NCI-H82 treated with DMSO at 0.1 percent for 48 hours (cell line): ENCODE data around the gene WRAP73.

Experiments used
- DNase-seq: peaks from one replicate; lab custom pipeline; 2025; ENCODE audit not compliant: unreplicated experiment; lab: John Stamatoyannopoulos, UW

Gene WRAP73

DNA sequence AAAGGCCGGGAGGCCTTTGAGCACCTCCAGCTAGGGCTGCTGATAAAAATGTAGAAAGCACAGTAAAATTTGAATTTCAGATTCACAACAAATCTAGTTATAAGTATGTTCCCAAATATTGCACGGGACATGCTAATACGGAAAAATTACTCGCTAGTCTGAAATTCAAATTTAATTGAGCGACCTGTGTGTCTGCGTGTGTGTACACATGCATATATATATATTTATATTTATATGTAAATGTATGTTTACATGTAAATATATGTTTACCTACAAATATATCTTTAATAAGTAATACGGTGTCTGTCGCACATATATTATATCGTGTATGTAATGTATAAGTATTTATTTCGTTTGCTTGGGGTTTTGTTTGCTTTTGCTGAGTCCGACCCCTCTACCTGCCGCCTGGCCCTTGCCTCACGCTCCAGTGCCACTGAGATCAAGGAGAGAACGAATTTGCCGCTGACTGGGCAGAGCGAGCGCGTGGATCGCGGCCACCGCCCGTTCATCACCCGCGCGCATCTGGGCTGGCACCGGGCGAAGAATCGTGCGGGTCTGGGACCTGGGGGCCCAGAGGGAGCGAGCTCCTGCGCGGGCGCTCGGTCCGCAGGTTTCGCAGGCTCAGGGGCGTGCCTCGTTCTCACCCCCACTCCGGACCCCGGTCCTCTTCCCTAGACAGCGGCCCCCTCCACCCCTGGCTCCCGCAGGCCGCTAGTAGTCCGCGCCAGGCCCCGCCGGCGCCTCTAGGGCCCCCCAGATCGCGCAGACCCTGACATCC, 534 bp upstream of the WRAP73 start:
- DNase-seq, result no peak

DNA sequence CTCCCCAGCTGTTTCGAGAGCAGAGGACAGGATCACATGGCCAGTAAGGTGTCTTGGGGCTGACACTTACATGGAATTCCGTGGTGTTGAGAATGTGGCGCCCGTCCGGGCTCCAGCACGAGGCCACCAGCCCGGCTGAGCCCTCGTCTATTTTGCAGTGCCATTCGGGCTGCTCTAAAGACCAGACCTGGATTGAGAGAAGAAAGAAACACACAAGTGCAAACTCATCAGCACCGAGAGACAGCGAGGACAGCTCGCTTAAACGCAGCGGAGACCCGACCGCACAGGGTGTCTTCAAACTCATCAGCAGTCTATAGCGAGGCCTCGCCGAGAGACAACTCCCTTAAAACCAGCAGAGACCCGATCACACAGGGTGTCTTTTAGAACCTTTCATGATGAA, 3.3 kb downstream of the WRAP73 start:
- no peak for DNase-seq

DNA sequence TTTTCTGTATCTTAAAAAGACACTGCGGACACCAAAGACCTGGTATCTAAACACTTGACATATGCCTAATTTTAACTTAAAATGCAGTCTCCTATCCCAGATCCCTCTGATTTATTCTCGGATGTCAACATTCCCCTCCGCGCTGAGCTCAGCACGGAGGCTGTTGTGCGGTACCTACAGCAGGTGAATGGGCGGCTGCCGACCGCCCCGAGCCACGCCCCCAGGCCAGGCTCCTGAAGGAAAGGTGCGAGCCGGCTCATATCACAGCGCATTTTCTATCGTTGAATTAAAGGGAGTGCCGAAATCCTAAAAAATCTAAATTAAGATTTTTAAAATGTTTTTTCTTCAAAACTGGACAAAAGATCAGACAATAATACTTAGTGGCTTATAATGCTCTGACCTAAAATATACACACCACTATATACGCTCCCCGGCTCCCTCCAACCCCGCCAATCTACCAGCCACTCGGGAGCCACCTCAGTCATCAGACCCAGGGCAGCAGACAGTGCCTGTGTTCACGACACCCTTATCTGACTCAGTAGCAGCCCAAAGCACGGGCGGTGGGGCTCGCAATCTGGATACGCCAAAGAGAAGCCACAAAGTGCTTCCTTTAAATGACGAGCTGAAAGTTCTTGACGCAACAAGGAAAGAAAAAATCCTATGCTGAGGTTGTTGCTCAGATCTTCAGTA, 4.1 kb downstream of the WRAP73 start:
- no peak for DNase-seq

DNA sequence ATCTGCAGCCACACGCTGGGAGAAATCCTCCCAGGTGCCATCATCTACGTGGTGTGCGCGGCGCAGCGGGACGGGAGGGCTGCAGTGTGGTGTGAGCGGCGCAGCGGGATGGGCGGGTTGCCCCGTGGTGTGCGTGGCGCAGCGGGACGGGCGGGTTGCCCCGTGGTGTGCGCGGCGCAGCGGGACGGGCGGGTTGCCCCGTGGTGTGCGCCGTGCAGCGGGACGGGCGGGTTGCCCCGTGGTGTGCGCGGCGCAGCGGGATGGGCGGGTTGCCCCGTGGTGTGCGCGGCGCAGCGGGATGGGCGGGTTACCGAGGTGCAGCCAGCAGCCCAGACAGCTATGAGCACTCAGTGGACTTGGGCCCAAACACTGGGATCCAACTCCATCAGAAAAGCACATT, 4.7 kb downstream of the WRAP73 start:
- DNase-seq, result no peak

DNA sequence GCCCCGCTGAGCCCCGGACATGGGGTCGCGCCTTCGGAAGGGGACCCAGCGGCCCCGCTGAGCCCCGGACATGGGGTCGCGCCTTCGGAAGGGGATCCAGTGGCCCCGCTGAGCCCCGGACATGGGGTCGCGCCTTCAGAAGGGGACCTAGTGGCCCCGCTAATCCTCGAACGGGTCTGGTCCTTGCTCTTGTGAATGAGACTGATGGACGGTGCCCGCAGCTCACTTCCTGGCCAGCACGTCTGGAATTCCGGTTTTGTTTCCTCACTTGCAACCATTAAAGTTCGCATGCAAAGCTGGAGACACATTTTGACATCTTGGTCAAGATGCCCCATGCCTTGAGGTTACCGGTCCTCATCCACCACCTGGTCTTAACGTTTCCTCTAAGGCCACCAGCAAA, 5.6 kb downstream of the WRAP73 start:
- DNase-seq, result no peak

DNA sequence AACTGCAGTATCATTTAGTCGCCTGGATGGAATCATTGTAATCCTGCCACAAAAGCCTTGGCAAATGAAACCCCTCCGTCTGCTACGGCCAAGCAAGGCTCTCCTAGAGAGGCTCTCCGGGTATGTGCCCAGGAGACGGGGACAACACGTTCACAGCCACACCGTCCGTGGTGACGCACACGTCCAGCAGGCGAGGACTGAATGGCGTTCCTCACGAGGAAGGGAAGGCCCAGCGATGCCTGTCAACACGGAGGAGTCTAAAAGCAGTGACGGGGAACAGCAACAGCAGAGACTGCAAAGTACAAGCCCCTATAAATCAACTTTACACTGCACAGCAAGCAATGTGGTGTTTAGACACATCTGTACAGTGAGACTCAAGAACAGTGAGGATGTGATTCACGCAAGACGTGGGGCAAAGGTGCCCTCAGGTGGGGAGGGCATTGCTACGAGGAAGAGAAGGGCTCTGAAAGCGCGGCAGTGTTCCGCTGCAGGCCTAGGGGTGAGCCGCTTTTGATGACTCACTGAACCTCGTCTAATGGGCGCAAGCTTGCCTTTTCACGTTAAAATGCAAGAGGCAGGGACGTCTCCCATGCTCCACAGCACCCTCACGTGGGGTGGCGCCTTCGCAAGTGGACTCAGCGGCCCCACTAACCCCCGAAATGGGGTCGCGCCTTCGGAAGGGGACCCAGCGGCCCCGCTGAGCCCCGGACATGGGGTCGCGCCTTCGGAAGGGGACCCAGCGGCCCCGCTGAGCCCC, 6.8 kb downstream of the WRAP73 start:
- no peak for DNase-seq

DNA sequence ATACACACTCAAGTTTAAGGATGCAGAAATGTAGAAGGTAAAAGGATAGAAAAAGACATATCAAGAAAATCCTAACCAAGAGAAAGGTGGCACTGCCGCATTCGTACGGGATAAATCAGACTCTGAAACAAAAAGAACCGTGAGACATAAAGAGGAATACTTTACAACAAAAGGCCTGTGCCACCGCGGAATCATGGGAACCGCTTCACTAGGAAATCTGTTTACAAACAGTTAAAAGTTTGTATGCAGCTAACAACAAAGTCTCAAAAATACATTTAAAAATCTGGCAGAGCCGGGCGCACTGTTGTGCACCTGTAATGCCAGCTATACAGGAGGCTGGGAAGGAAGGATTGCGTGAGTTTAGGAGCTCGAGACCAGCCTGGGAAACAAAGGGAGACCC, 8.1 kb downstream of the WRAP73 start:
- no peak for DNase-seq

DNA sequence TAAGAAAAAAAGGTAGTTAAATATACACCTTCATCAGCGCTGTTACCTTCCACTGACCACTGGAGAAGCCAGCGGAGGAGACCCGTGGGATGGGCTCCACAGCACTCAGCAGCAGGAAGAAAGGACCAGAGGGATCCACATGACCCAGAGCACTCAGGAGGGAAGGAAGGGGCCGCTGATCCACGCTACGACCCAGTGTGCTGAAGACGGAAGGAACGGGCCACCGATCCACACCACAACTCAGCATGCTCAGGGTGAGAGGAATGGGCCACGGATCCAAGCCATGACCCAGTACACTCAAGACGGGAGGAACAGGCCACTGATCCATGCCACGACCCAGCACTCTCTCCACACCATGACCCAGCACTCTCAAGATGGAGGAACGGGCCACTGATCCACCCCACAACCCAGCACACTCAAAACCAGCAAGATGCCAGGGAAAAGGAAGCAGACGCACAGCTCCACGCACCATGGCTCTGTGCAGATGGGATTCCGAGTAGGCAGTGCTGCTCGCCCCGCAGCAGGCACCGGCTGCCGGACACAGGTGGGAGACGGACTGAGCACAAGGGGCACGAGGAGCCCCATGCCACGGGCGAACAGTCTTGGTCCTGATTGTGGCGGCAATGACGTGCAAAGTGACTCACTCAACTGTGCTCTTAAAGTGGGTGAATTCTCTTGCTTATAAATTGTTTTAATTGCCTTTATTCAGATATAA, 8.7 kb downstream of the WRAP73 start:
- DNase-seq, result no peak

DNA sequence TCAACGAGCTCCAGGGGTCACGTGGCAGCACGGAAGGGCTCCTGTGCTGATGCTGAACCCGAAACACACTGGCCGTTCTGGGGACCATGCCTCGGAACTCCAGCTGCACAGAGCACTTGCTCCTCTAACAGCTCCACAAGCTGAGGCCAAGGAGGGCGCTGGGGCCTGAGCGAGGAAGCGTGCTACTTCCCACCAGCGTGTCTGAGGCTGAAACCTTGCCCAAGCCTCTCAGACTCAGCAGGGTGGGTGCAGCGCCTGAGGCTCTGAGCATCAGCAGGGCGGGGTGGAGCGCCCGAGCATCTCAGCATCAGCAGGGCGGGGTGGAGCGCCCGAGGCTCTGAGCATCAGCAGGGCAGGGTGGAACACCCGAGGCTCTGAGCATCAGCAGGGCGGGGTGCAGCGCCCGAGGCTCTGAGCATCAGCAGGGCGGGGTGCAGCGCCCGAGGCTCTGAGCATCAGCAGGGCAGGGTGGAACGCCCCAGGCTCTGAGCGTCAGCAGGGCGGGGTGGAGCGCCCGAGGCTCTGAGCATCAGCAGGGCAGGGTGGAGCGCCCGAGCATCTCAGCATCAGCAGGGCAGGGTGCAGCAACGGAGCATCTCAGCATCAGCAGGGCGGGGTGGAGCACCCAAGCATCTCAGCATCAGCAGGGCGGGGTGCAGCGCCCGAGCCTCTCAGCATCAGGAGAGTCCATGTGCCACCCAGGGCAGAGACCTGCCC, 9.6 kb downstream of the WRAP73 start:
- DNase-seq, result no peak

DNA sequence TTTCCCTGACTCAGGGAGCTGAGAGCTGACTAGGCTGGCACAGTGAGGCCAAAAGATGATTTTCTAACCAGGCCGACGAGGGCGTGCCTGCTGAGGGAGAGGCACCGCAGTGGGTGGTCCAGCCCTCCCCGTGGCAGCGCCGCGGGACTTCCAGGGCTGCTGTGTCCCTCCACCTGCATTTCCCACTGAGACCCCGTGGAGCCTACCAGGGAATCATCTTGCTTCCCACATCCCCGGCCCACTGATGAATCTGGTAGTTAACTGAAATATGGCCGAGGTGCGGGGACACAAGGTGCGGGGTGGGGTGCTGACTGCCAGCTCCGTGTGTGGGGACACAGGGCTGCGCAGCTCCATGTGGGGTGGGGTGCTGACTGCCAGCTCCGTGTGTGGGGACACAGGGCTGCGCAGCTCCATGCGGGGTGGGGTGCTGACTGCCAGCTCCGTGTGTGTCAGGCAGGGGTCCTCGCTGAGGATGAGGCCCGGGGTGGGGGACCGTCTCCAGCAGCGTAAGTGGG, 10.4 kb downstream of the WRAP73 start:
- no peak for DNase-seq

DNA sequence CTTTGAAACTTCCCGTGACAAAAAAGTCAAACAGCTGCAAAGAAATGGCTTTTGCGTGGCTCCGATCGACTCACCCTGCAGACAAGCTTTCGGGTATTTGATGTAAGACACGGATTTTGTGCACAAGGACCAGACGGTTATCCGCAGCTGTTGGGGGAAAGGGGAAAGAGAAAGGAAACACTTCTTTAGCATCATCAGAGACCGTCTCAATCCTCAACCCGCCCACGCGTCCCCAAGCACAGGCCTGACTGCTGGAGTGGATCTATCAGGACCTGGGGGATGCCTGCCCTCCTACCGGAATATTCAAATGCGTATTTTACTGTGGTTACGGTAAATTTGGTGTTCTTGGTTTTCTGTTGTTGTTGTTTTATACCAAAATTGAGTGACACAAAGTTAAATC, 11.2 kb downstream of the WRAP73 start:
- no peak for DNase-seq

DNA sequence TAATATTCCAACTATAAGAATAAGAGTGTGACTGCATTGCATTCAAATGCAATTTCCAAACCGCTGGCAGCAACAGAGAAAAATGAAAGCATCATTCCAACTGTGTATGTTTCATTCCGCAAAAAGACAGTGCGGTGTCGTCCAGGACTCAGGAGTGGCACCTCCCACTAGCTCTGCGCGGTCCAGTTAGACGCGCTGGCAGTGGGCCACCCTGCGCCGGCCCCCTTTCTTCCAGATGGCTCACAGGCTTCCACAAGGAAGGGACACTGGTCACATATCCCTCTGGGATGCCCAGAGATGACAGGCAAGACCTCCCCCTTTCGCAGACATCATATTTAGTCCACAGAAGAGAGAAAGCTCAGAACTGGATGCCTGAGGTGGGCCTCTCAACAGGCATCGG, 11.9 kb downstream of the WRAP73 start:
- DNase-seq, result no peak

DNA sequence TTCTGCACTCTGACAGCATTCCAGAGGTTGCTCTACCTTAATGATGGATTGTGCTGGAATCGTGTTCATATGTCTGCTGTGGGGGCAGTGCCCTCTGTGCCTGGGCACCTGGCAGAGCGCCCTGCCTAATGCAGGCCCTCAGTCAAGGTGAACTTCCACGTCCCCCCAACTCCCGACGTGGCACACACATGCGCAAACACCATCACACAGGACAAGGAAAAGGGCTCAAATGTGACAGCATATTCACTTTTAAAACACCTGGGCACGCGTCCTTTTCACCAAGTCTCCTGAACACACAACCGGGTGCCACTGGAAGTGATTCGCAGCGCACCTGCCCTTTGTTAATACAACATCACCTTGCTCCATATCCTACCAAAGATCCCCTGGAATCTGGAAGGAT, 13.4 kb downstream of the WRAP73 start:
- DNase-seq, result no peak

DNA sequence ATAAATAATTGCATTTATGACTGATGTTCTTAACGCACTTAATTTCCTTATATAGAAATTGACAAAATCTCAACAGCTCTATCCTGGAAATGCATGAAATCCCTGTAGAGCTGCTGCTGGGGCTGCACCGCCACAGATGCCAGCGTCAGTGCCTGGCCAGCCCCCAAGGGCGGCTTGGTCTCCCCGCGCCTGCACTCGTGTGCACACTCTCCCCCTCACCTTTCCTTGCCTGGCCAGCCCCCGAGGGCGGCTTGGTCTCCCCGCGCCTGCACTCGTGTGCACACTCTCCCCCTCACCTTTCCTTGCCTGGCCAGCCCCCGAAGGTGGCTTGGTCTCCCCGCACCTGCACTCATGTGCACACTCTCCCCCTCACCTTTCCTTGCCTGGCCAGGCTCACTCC, 13.8 kb downstream of the WRAP73 start:
- DNase-seq, result no peak

DNA sequence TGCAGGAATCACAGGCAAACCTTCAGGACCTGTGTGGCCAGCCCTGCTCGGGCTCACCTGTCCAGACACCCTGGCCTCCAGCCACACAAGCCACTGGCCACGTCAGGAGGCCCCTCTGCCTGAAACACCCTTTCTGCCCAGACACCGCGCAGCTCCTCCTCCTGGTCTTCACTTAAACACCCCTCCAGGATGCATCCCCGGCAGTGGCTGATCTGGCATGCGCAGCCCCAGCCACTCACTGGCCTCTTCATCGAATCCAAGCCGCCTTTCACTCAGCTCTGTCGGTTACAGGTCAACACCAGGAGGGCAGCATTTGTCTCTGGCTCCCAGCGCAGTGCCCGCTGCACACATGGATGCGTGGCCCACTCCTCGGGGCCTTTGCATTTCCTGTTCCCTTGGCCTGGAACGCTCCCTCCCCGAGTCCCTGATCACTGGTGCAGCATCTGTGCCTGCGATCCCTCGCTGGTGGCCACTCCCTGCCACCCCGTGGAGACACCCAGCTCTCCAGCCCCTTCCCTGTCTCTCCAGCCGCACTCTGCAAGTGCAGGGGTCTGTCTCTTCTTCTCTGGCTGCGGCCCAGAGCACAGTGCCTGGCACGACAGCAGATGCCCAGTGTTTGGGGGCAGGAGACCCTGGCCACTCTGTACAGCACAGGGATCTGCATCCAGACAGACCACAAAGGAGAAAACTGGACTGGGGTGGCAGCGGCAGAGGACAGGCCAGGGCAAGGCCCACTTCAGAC, 15.7 kb downstream of the WRAP73 start:
- no peak for DNase-seq

DNA sequence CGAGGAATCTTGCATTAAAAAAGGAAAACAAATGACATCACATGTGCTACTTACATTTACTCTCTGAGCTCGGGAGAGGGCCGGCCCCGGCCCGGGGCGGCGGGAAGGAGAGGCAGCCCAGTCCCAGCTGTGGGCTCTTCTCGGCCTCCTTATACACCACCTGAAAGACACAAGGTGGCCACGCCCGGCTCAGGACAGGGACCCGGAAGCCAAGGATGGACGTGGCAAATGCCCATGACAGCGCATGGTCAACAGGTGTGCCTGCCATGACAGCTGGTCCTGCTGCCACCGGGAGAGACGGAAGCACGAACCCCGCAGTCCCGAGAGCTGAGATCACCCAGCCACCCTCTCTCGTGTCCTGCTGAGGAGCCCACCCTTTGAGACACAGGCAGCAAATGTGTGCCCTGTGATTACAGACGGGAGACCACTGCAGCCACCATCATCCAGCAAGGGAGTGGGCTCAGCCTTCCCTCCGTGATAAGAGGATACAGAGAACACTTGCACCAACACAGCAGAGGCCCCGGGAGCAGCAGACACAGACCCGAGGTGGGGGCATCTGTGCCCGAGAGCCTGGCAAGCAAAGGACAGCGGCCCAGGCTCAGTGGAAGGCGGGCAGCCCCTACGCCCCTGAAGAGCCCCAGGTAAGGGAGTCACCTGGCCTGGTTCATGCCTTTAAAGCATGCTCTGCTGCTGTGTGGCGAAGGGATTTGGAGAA, 16.4 kb downstream of the WRAP73 start:
- DNase-seq, result no peak

DNA sequence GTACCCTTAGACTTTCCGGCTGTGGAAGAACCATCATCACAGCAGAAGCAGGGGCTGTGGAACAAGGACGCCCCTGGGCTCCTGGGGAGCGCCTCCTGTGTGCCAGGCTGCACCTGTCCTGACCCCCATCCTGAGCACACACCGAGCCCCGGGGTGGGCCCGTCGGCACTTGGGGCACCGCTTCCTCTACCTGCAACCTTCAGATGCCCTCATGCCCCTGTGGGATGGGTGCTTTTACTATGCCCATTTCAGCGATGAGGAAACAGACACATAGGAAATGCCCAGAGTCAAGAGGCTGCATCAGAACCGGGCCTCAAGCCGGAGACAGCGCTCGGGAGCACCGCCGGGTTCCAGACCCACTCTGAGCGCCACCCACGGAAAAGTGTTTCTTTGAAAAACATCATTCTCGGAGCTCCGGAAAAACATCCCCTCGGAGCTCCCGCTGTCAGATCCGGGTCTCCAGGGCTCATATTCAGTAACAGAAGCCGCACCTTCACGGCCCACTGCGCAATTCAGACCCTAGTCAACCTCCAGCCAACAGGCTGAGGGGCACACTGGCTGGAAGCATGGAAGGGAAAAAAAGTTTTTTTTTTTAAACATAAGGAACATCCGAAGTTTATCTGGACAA, 17.1 kb downstream of the WRAP73 start:
- no peak for DNase-seq

DNA sequence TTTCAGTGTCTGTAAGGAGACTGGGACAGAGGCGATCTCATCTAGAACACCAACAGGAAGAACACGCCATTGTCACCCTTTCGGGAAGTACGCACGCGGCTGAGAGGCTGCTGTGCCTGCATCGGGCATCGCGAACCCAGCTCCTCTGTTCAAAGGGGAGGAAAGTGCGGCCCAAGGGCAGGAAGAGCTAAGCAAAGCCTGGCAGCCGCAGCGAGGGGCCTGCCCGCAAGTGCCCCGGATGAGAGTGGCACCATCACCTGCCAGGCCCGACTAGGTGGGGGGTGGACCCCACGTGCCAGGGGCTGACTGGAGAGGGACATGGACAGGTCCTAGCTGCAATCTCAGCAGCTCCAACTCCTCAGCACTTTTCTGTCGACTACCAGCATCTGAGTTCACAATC, 17.6 kb downstream of the WRAP73 start:
- no peak for DNase-seq
